ENCODE measurements around the gene TUBB1.

The TUBB1 gene

DNA sequence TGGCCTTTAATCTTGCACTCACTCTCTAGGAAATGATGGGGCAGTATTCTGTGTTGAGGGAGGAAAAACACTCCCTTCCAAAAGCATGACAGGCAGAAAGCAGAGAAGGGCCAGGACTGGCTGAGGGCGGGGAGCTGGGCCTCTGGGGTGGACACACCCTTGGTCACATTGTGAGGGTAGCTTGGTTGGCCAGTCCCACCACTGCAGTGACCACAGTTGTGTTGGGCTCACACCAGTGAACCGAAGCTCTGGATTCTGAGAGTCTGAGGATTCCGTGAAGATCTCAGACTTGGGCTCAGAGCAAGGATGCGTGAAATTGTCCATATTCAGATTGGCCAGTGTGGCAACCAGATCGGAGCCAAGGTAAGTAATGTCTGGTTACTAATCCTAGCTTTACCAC is at the start of gene TUBB1:
TUBB1 (plus strand) TSS at position 213 of the 400 bp plus-strand sequence; CDS start at position 307, 94 bp downstream.
- POLR2A ChIA-PET = interaction anchor here (1.1 to 2.1 kb wide), 2 partner anchors 10 to 13 kb away, joined by 3 to 9 read pairs; partner anchors contain the start of gene ATP5F1E
- CTCF ChIA-PET = interaction anchor here (1.4 to 1.5 kb wide), 3 partner anchors 9 to 150 kb away, joined by 3 to 4 read pairs (median 4); no protein-coding TSS in a partner anchor
- H3K4me3 ChIP-seq (ENCODE audit: low read depth, low read length) = no peak within 1 kb of the TSS

DNA sequence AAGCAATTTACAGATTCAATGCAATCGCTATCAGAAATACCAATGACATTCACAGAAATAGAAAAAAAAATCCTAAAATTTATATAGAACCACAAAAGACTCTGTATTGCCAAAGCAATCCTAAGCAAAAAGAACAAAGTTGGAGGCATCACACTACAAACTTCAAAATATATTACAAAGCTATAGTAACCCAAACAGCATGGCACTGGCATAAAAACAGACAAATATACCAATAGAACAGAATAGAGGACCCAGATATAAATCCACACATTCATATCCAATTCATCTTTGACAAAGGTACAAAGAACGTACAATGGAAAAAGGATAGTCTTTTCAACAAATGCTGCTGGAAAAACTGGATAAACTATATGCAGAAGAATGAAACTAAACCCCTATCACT is 49.8 kb upstream of the TUBB1 start:
- ChIA-PET CTCF (no interaction called here), POLR2A (no interaction called here)
- TF ChIP-seq, protein P1, sequence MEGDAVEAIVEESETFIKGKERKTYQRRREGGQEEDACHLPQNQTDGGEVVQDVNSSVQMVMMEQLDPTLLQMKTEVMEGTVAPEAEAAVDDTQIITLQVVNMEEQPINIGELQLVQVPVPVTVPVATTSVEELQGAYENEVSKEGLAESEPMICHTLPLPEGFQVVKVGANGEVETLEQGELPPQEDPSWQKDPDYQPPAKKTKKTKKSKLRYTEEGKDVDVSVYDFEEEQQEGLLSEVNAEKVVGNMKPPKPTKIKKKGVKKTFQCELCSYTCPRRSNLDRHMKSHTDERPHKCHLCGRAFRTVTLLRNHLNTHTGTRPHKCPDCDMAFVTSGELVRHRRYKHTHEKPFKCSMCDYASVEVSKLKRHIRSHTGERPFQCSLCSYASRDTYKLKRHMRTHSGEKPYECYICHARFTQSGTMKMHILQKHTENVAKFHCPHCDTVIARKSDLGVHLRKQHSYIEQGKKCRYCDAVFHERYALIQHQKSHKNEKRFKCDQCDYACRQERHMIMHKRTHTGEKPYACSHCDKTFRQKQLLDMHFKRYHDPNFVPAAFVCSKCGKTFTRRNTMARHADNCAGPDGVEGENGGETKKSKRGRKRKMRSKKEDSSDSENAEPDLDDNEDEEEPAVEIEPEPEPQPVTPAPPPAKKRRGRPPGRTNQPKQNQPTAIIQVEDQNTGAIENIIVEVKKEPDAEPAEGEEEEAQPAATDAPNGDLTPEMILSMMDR (IDR thresholded peaks at IDR 0.05; ENCODE audit: insufficient read depth, low read length, missing control alignments) = no peak
- no peak for DNase-seq (ENCODE audit: low read depth, low spot score)
- H3K4me3 ChIP-seq (ENCODE audit: low read depth, low read length) = no peak overlapping the region

More for the DNA sequence above, at the start of gene TUBB1:
- no peak for DNase-seq (ENCODE audit: low read depth, low spot score)
- TF ChIP-seq, protein P1 (IDR thresholded peaks at IDR 0.05; ENCODE audit: insufficient read depth, low read length, missing control alignments) = no peak

DNA sequence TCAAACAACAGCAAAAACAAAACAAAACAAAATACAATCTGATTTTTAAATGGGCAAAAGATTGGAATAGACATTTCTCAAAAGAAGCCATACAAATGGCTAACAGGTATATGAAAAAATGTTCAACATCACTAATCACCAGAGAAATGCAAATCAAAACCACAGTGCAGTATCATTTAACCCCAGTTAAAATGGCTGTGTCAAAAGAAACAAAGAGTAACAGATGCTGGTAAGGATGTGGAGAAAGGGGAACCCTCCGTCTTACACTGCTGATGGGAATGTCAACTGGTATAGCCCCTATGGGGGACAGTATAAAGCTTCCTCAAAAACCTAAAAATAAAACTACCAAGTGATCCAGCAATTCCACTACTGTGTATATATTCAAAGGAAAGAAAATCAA is 49.1 kb upstream of the TUBB1 start:
- POLR2A ChIA-PET = no interaction called here
- TF ChIP-seq, protein P1 (IDR thresholded peaks at IDR 0.05; ENCODE audit: insufficient read depth, low read length, missing control alignments) = no peak
- DNase-seq (ENCODE audit: low read depth, low spot score) = no peak
- H3K4me3 ChIP-seq (ENCODE audit: low read depth, low read length) = no peak overlapping the region
- CTCF ChIA-PET = no interaction called here

DNA sequence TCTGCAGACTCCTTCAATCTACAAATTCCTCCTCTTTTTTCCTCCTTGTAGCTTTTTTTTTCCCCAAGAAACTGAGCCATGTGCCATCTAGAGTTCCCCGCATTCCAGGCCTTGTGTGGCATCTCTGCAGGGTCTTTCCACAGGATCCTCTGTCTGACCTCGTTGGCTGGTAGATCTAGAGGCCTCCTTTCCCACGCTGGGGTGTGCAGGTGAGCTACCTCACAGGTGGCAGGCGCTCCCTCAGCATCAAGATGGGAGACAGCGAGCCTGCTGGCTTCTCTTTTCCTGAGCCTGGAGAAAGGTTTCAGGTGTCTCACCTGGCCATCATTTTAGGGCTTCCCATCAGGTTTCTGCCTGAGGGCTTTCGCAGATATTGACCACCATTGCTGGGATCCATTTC is 47.8 kb upstream of the TUBB1 start:
- POLR2A ChIA-PET = no interaction called here

DNA sequence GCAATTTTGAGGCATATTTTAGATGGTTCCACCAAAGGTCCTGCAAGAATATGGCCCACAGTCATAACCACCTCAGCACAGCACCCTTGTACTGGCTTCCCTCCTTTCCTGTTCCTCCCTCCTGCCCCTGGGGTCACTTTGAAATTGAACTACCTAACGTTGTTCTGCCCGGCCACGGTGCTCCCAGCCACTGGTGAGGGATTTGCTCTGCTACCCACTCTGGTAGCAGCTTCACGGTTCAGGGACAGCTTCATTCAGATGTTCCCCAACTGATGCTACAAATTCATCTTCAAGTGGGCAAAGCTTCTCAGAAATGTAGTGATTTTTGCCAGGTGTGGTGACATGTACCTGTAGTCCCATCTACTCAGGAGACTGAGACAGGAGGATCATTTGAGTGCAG is 46.0 kb upstream of the TUBB1 start:
- no peak for DNase-seq (ENCODE audit: low read depth, low spot score)
- TF ChIP-seq, protein P1 (IDR thresholded peaks at IDR 0.05; ENCODE audit: insufficient read depth, low read length, missing control alignments) = no peak
- H3K4me3 ChIP-seq (ENCODE audit: low read depth, low read length) = no peak overlapping the region
- POLR2A ChIA-PET = interaction anchor here (0.7 kb wide), 1 partner anchor 135 kb away, joined by 4 read pairs; no protein-coding TSS in a partner anchor
- CTCF ChIA-PET = interaction anchor here (1.2 kb wide), 1 partner anchor 34 kb away, joined by 3 read pairs; no protein-coding TSS in a partner anchor

More for the DNA sequence above, 47.8 kb upstream of the TUBB1 start:
- CTCF ChIA-PET = interaction anchor here (1.3 kb wide), 1 partner anchor 29 kb away, joined by 3 read pairs; no protein-coding TSS in a partner anchor
- TF ChIP-seq, protein P1 (IDR thresholded peaks at IDR 0.05; ENCODE audit: insufficient read depth, low read length, missing control alignments) = no peak
- H3K4me3 ChIP-seq (ENCODE audit: low read depth, low read length) = no peak overlapping the region
- DNase-seq (ENCODE audit: low read depth, low spot score) = no peak

DNA sequence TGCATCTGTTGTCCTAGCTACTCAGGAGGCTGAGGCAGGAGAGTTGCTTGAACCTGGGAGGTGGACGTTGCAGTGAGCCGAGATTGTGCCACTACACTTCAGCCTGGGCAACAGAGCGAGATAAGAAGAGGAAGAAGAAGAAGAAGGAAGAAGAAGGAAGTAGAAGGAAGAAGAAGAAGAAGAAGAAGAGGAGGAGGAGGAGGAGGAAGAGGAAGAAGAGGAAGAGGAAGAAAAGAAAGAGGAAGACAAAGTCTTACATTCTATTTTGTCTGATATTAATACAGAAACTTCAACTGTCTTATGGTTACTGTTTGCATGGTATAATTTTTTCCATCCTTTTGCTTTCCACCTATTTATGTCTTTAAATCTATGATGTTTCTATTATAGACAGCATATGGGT is 45.4 kb upstream of the TUBB1 start:
- H3K4me3 ChIP-seq (ENCODE audit: low read depth, low read length) = no peak overlapping the region
- DNase-seq (ENCODE audit: low read depth, low spot score) = no peak
- TF ChIP-seq, protein P1 (IDR thresholded peaks at IDR 0.05; ENCODE audit: insufficient read depth, low read length, missing control alignments) = no peak
- ChIA-PET CTCF (interaction anchor here (1.2 kb wide), 1 partner anchor 35 kb away, joined by 3 read pairs; no protein-coding TSS in a partner anchor), POLR2A (no interaction called here)

All from AG04449 (cell line).